ENCODE data around the gene CPED1.
A peak's percentile ranks its signal among the peaks of the same experiment; 100 is the strongest.

The CPED1 gene

DNA sequence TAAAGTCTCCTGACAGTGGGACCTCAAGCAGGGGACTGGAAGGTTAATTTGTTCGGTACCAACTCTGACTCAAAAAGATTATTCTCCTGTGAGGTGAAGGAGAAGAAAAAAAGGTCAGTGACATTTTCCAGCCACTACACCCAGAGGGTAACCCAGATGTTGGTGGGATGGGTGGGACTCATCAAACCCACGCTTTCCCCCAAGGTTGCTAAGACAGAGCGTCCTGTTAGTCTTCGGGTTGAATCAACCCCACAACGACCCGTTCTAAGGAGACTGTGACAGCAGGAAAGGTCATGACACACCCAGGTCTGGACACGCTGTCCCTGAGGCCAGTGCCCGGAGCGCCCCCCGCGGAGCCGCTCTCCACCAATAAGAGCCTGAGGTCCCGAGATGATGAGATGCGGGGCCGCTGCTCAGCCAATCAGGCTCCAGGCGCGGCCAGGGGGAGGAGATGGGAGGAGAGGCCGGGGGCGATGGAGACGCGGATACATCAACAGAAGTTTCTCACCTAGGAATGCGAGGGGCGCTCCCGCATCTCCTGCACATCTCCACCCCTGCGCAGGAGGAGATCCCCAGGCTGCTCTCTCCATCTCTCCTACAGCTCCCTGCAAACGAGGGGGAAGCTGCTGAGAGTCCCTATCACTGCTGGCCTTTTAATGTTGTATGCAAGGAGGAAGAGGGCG, 340.1 kb downstream of the CPED1 start, which contains the start of gene WNT16:
TSS of gene WNT16 (plus strand) at position 493 of the 683 bp plus-strand sequence. CDS start 293 bp downstream, outside the sequence.
- TF ChIP-seq, protein P1, sequence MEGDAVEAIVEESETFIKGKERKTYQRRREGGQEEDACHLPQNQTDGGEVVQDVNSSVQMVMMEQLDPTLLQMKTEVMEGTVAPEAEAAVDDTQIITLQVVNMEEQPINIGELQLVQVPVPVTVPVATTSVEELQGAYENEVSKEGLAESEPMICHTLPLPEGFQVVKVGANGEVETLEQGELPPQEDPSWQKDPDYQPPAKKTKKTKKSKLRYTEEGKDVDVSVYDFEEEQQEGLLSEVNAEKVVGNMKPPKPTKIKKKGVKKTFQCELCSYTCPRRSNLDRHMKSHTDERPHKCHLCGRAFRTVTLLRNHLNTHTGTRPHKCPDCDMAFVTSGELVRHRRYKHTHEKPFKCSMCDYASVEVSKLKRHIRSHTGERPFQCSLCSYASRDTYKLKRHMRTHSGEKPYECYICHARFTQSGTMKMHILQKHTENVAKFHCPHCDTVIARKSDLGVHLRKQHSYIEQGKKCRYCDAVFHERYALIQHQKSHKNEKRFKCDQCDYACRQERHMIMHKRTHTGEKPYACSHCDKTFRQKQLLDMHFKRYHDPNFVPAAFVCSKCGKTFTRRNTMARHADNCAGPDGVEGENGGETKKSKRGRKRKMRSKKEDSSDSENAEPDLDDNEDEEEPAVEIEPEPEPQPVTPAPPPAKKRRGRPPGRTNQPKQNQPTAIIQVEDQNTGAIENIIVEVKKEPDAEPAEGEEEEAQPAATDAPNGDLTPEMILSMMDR (IDR thresholded peaks at IDR 0.05; ENCODE audit: low read depth, low read length), result no peak
- peak within 1 kb of the TSS; percentile 81 for H3K4me3 ChIP-seq (ENCODE audit: low read depth, low read length)

DNA sequence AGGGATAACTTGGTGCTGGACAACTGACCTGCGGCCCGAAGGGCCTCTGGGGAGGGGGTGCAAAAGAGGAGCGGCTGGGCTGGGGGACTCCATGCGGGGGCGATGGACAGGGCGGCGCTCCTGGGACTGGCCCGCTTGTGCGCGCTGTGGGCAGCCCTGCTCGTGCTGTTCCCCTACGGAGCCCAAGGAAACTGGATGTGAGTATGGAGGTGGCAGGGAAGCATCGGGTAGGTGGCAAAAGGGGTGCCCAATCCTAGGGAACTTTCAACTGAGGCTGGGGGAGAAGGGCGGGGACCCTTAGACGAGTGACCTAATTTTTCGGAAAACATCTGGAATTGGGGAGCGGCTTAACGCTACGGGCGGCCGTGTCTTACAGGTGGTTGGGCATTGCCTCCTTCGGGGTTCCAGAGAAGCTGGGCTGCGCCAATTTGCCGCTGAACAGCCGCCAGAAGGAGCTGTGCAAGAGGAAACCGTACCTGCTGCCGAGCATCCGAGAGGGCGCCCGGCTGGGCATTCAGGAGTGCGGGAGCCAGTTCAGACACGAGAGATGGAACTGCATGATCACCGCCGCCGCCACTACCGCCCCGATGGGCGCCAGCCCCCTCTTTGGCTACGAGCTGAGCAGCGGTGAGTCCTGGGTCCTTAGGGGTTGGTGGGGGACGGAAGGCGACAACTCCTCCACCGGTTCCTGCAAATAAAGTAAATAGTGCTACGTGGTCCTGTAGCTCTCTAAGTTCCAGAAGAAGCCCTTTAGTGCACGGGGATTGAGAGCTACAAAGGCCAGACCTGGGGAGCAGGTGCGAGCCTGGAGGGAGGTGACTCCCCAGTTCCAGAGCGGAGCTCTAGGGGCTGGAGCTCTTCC, 340.9 kb downstream of the CPED1 start:
- TF ChIP-seq, protein P1 (IDR thresholded peaks at IDR 0.05; ENCODE audit: low read depth, low read length), result no peak
- H3K4me3 ChIP-seq (ENCODE audit: low read depth, low read length), result peak overlapping the region; percentile 81

DNA sequence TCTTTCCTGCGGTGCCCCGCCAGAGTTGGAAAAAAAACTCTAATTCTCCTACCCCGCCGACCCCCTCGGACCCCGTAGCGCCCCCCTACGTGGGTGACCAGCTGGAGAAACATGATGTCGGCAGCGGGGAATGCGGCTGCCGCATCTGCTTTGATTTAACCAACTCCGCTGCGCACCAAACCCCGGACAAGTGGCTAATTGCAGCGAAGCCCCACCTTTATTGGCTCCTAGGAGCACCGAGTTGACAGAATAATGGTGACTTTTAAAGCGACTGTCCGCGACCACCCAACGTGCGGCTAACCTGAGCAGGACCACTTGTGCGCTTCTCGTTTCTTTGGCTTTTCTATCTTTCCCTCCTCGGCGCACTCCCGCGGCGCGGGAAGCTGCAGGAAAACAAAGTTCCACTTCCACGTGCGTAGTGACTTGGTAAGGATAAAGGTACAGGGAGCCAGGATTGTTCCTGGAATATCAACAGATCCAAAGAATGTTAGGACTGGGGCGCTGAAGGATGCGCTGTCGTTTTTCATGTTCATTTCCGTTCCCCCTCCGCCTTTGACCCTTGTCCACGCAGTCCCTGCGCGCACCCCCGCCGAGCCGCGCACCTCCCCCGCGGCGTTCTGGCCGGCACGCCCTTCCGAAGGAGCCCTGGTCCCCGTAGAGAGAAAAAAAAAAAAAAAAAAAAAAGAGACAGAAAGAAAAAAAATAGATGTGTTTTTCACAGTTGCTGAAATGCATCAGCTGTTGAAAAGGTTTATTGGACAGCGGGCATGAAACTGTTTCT, 341.7 kb downstream of the CPED1 start:
- TF ChIP-seq, protein P1 (IDR thresholded peaks at IDR 0.05; ENCODE audit: low read depth, low read length), result no peak
- peak overlapping the region; percentile 81 for H3K4me3 ChIP-seq (ENCODE audit: low read depth, low read length)

GRCh38 chr7:121331048-121331447, 342.5 kb downstream of the CPED1 start:
- TF ChIP-seq, protein P1 (IDR thresholded peaks at IDR 0.05; ENCODE audit: low read depth, low read length), result no peak
- peak overlapping the region; percentile 81 for H3K4me3 ChIP-seq (ENCODE audit: low read depth, low read length)

GRCh38 chr7:121331574-121331973, 343.1 kb downstream of the CPED1 start:
- TF ChIP-seq, protein P1 (IDR thresholded peaks at IDR 0.05; ENCODE audit: low read depth, low read length), result no peak
- peak overlapping the region; percentile 81 for H3K4me3 ChIP-seq (ENCODE audit: low read depth, low read length)

DNA sequence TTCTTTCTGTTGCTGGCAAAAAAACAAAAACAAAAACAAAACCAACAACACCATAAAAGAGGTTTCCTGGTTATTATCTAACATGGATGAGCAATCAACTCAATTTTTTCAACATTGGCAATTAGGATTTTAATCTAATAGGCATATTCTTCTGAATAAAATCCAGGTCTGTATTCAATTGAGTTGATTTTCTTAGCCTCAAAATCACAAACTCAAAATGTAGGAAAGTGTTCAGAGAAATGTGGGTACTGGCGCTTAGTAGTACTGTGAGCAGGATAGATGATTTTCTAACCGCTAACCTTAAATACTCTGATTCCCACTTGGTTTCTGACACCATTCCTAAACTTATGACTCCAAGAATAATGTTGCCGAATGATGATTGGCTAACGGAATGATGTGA, 345.9 kb downstream of the CPED1 start:
- TF ChIP-seq, protein P1 (IDR thresholded peaks at IDR 0.05; ENCODE audit: low read depth, low read length), result no peak
- H3K4me3 ChIP-seq (ENCODE audit: low read depth, low read length), result no peak overlapping the region

Measured in WI38 (cell line).